OCI-LY3 (cell line): ENCODE measurements around the gene GIT2.

Source experiments
- EZH2phosphoT487 ChIP-seq: fragments of 200-600 bp; shearing (Covaris generic); IDR thresholded peaks from 2 replicates; pipeline ENCODE4 v1.6.1; 2018; ENCODE audit warnings: antibody characterized with exemption, mixed run types, low read depth
- TF ChIP-seq, protein P1 (sequence below): fragments of 200-600, 300-600 bp; sonication (generic); IDR thresholded peaks from 2 replicates; pipeline ENCODE4 v1.5.1; 2014; ENCODE audit warnings: antibody characterized with exemption, low read length, low read depth

DNA sequence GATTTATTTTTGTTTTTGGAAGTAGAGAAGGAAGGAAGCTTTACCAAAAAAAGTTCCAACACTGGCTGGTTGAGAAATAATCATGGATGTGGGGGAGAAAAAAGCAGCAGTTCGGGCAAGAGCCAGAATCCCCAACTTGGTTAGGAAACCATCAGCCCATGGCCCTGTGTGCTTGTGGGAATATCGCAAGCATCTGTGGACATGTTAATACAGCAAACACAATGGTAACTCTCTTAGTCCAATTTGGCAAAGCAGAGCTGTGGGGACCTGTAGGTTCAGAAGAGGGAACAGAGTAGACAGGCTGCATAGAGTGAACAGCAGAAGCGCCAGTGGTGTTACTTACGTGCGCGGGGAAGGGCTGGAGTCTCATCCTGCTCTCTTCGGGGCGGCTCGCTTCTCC is 49.3 kb downstream of the GIT2 start:
- TF ChIP-seq, protein P1, sequence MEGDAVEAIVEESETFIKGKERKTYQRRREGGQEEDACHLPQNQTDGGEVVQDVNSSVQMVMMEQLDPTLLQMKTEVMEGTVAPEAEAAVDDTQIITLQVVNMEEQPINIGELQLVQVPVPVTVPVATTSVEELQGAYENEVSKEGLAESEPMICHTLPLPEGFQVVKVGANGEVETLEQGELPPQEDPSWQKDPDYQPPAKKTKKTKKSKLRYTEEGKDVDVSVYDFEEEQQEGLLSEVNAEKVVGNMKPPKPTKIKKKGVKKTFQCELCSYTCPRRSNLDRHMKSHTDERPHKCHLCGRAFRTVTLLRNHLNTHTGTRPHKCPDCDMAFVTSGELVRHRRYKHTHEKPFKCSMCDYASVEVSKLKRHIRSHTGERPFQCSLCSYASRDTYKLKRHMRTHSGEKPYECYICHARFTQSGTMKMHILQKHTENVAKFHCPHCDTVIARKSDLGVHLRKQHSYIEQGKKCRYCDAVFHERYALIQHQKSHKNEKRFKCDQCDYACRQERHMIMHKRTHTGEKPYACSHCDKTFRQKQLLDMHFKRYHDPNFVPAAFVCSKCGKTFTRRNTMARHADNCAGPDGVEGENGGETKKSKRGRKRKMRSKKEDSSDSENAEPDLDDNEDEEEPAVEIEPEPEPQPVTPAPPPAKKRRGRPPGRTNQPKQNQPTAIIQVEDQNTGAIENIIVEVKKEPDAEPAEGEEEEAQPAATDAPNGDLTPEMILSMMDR, result no peak
- TF ChIP-seq EZH2phosphoT487, result no peak
